Measurements from ENCODE around the gene ANKRD2.
"Not testable (repeated sequence)": the region's sequence is repeated elsewhere in the genome, so short reads cannot be mapped to it uniquely, and the experiment has no call there.

Gene ANKRD2

DNA sequence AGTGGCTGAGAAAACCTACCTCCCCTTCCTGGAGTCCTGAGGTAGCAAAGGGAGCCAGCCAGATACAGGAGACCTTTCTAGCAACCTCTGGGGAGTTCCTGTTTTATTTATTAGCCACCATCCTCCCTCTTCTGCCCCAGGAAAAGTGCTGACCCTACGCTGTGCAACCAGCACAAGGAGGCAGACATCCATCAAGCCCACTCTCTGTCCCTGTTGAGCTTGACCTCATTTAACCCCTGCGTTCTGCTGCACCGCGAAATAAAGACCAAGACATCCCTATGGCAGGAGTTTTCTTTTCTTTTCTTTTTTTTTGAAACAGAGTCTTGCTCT is 25.3 kb upstream of the ANKRD2 start:
- DNase-seq: no peak

DNA sequence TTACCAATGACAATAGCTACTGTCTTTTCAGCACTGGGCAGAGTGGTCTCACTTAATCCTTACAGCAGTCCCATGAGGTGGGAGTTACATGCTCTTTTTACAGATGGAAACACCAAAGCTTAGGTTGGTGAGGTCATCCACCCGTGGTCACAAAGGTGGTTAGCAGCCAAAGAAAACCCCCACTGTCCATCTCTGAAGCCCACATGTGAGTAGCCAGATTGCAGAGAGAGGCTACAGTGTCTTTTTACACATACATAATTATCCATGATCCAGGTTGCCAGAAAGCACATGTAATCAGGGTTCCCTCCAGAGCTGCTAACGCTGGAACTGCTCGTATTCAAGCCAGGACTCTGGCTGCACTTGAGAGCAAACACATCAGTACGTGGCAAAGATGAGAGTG is 24.6 kb upstream of the ANKRD2 start:
- no peak for DNase-seq

DNA sequence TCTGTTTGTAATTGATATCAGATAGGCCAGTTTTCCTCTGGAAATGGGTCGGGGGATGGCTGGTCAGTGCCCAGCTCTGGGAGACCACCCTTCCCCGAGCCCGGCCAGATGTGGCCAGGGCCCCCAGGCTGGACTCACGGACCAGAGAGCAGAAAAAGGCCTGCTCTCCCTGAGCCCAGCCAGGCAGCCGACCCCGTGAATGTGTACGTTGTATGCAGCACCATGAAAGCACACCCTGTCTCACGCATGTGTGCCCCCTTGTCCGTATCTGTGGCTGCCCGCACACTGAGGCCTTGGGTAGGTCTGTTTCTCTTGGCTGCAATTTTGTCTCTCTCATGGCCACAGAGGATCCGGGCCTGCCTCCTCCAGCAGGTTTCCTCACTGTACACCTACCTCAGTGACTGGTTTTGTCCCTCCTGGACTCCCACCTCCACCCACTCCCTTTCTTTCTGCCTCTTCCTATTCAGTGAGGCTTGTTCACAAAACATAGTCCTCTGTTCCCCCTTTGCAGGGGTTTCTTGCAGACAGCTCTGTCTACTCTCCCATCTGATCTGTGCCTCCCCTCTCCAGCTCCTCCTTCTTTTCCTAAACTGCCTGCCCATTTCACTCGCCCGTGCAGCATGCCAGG is 23.6 kb upstream of the ANKRD2 start:
- DNase-seq: no peak

DNA sequence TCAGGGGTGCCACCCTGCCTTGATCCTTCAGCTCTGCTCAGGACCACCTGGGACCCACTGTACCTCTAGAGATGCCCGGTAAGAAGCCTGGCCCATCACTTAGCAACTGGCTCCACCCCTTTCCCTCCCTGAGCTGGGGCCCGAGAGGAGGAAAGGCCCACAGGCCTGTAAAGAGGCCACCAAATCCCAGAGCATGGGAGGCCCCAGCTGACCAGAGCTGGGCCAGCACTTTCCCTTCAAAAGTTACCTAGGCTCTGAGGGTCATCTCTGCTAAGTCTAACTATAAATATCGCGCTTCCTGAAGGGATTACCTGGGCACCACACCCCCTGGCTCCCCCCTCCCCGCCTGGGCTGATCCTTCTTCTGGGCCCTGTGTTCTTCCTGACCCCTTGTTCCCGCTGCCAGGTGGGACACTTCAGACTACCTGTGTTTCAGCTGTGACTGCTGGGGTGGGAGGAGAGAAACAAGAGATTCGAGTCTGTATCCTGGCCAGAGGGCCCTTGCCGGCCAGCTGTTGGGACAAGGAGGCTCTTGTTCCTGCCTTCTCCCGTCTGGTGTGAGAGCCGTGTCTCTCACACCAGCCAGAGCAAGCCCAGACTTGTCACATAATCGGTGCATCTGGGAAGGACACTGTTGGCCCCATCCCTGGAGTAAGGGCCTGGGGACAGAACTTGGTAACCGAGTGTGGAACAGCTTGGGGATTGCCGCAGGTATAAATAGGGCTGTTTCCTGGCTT is 22.8 kb upstream of the ANKRD2 start:
- peak; percentile 42 to 62 for DNase-seq

DNA sequence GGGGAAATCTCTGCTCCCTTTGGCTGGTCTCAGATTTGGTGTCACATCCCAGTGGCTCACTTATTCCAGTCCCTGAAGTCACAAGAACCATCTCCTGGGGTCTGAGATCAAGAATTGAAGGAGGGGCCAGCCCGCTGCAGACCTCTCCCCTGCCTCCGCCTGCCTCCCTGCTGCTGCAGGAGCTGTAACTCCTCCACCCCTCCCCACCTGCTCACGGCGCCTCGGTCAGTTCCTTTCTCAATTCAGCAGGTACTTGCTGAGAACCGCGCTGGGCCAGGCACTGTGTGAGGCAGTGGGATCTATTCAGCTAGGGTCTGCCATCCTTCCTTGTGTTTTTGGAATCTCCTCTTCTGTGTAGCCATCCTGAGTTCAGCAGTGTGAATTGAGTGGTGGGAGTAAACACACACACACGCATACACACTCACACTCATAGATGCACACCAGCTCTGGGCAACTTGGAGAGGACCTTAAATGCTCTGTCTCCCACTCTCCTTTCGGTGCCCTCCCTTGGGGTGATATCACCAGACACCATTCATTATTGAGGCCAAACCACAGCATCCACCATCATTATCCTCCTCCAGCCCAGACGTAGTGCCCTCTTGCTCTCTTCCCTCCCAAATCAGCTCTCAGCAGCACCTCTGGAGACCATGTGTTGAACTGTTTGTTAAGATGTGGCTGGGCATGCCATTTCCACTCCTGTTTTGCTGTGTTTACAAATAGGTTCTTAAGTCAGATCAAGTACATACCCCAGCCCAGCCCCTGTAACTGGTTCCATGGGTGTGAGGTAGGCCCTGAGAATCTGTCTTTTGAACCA is 22.0 kb upstream of the ANKRD2 start:
- no peak for DNase-seq

DNA sequence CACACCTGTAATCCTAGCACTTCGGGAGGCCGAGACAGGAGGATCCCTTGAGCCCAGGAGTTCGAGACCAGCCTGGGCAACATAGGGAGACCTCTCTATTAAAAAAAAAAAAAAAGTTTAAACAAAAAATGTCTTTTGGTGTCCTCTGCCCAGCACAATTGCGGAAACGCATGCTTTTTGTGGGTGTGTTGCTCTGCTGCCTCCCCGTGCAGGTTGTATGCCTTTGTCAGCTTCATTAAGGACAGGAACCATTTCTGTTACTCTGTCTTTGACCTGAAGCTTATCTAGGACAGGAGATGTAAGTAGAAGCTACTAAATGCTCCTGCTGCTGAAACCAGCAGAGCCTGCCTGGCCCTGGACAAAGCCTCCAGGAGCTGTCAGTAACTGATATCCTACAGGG is 21.3 kb upstream of the ANKRD2 start:
- no peak for DNase-seq

DNA sequence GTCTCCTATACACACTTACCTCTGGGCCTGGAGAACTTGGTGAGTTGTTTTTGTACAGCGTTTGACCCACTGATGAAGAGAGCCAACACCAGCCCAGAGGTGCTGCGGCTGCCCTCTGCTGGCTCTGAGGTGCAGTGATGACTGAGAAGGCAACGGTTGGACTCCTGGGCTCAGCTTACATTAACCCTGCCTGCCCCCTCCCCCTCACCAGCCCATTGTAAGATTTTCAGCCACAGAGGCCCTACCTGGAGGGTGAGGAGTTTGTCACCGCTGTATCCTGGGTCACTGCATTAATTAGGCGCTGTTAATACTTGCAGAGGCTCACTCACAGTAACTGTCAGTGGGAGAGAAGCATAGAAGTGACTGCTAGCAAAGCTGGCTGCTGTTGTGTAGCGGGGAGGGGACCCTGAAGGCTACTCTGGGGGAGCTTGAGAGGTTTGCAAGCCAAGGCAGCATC is 19.0 kb upstream of the ANKRD2 start:
- peak; percentile 33 to 48 for DNase-seq

DNA sequence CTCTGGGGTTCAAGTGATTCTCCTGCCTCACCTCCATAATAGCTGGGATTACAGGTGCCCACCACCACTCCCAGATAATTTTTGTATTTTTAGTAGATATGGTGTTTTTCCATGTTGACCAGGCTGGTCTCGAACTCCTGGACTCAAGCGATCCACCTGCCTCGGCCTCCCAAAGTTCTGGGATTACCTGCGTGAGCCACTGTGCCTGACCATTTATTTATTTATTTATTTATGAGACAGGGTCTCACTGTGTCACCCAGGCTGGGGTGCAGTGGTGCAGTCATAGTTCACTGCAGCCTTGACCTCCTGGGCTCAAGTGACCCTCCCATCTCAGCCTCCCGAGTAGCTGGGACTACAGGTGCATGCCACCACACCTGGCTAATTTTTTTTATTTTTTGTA is 18.2 kb upstream of the ANKRD2 start:
- not testable (repeated sequence) for DNase-seq

DNA sequence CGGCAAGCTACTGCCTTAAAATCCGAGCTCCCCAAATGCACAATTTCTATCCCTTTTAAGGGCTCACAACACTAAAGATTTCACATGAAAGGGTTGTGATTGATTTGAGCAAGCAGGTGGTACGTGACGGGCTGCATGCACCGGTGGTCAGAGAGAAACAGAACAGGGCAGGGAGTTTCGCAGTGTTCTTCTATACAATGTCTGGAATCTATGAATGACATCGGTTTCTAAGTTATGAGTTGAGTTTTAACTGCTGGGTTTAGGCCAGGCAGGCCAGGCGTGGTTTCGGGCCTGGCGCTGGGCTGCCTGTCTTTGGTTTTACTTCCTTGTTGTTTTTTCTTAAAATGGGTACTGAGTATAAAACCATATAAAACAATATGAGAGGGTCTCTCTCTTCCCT is 17.0 kb upstream of the ANKRD2 start:
- not testable (repeated sequence) for DNase-seq

DNA sequence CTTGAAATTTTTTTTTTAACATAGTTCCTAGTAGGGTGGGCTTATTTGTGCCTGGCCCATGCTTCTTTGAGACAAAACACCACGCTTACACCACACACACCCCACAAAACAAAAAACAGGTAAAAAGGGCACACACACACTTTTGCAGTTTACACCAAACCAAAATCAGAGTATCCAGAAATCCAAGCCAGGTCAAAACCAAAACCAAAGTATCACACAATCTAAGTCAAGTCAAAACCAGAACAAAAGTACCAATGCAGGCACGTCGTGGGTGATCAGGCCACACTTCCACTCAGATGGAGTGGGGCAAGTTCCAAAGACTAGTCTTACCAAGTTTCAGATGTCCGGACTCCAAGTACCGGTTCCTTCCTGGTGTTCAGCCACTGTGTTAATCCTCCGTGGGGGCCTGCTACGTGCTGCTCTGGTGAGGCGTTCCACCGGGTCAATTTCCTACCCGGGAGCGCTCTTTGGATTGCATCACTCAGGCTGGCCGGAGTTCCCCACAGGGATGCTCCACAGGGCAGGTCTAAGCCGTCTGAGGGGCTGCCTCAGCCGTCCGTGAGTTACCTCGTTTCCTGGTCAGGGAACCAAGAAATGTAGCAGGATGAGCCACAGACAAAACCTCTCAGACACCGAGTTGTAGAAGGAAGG is 11.7 kb upstream of the ANKRD2 start:
- DNase-seq: not testable (repeated sequence)

DNA sequence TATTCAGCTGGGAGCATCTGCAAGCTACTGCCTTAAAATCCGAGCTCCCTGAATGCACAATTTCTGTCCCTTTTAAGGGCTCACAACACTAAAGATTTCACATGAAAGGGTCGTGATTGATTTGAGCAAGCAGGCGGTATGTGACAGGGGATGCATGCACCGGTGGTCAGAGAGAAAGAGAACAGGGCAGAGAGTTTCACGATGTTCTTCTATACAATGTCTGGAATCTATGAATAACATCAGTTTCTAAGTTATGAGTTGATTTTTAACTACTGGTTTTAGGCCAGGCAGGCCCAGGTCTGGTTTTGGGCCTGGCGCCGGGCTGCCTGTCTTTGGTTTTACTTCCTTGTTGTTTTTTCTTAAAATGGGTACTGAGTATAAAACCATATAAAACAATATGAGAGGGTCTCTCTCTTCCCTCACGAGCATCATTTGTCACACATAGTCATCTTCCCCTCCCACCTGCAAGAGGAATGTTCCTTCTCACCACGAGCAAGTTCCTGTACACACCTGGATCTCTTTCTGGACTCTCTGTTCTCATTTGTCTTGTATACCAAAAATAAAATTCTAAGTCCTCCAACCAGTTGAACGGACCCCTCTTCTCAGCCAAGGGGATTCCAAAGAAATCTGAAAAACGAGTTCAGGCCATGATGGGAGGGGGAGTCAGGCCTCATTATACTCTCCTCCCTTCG is 11.0 kb upstream of the ANKRD2 start:
- not testable (repeated sequence) for DNase-seq

DNA sequence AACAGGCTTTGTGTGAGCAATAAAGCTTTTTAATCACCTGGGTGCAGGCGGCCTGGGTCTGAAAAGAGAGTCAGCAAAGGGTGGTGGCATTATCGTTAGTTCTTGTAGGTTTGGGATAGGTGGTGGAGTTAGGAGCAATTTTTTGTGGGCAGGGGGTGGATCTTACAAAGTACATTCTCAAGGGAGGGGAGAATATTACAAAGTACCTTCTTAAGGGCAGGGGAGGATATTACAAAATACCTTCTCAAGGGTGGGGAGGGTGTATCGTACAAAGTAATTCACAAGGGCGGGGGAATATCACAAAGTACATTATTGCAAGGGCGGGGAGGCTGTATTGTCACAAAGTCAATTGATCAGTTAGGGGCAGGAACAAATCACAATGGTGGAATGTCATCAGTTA is 10.2 kb upstream of the ANKRD2 start:
- not testable (repeated sequence) for DNase-seq

DNA sequence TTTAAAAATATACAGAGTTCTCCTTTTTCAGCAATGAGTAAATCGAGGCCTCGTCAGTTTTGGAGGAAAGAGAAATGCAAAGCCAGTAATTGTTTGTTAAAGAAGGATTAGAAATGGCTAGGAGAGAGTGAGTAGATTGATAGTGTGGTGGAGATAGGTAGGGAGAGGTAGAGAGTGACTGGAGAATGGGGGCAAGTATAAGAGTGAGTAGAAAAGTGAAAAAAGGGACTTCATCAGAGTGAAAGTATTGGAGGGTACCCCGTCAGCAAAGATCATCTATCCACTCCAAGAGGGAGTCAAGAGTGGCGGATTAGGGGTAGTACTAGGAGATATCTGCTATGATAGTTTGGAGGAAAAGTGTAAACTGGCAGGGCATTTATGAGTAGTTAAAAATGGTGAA is 9.2 kb upstream of the ANKRD2 start:
- no peak for DNase-seq

DNA sequence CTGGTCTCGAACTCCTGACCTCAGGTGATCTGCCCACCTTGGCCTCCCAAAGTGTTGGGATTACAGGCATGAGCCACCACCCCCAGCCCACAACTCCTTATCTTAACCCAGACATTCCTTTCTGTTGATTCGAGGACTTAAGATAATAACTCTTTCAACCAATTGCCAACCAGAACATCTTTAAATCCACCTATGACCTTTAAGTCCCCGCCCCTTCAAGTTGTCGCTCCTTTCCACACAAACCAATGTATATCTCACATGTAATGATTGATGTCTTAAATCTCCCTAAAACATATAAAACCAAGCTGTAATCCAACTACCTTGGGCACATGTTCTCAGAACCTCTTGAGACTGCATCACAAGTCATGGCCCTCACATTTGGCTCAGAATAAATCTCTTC is 7.8 kb upstream of the ANKRD2 start:
- DNase-seq: no peak

DNA sequence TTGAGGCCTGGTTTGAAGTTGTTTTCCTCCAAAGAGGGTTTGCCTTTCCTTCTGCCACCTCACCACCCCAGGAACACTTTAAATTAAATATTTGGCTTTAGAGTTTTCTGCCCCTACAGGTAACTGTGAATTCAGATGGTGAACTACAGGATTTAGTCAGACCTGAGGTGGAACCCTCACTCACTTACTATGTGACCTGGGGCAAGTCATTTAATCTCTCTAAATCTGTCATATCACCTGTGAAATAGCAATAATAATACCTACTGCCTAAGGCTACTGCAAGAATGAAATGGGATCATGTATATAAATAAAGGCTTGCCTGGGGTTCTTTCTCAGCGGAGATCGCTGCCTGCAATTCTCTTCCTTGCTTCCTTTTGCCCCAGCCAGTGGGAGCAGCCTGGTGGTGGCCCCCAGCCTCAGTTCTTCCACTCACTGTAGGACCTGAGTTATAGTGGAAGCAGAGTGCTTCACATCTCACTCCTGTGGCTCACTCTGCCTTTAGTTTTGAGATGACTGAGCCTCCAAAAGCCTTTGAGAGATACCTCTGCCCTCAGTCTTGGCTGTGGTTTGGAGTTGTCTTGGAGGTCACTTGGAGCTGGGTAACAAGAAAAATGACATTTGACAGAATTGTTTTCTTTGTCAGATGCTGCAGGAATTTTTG is 6.1 kb upstream of the ANKRD2 start:
- no peak for DNase-seq

DNA sequence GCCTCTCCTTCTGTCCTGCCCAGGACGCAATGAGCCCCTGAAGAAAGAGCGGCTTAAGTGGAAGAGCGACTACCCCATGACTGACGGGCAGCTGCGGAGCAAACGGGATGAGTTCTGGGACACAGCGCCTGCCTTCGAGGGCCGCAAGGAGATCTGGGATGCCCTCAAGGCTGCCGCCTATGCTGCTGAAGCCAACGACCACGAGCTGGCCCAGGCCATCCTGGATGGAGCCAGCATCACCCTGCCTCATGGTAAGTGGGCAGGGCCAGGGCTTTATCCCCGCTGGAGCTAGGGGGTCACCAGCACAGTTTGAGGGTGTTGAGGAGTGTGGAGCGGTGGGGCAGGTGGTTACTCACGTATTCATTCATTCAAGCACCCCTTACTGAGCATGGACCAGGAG is 4.7 kb upstream of the ANKRD2 start:
- DNase-seq: no peak

DNA sequence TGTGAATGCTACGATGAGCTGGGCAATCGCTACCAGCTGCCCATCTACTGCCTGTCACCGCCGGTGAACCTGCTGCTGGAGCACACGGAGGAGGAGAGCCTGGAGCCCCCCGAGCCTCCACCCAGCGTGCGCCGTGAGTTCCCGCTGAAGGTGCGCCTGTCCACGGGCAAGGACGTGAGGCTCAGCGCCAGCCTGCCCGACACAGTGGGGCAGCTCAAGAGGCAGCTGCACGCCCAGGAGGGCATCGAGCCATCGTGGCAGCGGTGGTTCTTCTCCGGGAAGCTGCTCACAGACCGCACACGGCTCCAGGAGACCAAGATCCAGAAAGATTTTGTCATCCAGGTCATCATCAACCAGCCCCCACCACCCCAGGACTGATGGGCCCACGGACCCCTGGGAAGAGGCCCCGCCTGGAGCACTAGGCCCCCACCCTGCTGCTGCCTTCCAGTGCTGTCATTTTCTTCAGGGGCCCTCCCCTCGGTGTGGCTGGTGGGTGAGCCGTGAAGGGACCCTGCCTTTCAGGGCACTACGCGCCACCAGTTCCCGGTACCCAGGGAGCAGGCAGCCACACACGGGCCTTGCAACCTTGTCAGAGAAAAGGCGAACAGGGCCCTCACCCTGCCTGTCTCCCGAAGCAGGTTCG is 2.3 kb upstream of the ANKRD2 start:
- no peak for DNase-seq

DNA sequence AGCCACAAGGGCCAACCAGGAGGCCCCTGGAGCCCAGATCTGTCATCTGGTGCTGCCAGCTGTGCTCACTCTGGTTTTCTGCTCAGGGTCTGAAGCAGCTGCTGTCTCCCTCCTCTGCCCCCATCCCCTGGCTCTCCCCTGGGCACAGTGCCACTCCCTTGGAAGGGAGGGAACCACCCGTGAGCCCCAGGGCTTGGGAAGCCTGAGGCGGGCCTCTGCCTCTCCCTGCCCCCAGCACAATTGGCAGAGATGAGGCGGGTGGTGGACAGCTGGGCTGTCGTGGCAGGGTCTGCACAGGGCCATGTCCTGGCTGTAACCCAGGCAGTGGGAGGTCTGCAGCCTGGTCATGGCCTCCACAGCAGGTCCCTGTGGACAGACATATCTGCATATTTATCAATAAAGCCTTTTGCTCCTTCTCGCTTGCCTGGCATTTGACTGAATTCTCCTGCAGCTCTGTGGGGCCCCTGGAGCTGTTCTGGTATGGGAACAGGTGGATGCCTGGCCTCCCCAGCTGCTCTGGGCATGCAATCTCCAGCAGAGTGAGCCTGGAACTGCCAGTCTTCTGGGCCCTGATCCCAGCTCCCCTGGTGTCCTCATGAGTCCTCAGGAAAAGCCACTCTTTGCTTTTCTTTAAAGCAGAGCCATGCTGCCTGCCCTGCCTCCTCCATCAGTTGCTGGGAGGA is 1.6 kb upstream of the ANKRD2 start:
- DNase-seq: peak in 1 of 2 donors; percentile 11

DNA sequence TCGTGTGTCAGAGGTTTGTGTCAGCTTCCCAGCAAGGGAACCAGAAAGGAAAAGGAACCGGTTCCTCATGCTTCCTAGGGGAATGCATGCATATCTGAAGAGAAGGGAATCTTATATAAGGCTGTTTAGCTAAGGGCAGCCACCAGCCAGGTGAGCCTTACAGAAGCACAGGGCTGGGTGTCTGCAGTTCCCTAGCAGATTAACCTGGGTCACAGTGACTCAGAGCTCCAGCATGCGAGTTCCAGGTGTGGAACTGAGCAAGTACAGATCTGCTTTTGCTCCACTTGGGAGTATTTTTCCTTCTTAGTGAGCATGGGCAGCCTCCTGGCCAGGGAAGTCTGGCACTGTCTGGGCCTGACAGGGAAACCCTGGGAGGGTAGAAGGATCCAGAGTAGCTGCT is 957 bp upstream of the ANKRD2 start:
- DNase-seq: no peak

DNA sequence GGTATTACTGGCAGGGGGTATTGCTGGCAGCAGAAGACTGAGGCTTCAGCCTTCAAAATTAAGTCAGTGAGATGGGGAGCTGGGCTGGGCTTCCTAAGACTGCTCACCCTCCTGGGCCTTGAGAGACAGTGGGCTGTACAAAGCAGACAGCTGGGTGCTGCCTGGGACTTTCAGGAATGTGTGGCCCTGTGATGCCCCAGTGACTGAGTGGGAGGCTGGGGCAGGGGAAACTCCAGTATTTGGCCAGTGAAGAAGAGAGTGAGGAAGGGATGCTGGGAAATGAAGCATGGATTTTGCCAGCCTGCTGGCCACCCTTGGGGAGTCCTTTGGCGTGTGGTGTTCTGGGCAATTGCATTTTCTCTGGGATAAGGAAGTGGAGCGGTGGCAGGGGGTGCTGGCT is 442 bp downstream of the ANKRD2 start:
- no peak for DNase-seq

DNA sequence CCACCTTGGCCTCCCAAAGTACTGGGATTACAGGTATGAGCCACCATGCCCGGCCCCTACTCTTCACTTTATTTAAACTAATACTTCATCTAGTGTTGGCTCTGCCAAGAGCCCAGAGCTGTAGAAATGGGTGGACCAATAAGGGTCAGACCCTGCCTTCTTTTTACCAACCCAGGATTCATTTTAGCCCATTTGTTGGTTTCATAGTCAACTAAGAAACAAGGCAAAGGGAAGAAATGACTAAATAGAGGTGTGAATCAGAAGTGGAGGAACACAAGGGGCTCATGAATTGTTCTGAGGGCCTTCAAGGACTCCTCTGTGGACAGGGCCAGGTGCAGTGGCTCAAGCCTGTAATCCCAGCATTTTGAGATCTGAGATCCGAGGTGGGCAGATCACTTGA is 1.1 kb downstream of the ANKRD2 start:
- DNase-seq: no peak
